ENCODE data around the gene LONP2. TPM values are rescaled to one million over a fixed set of nuclear protein-coding genes. Genes with fewer than 3 reads are reported as not detected.

Gene LONP2
- total RNA-seq, 5 donors from 2014 or later (not counting 1 experiment from before 2014, with no cell fraction given), result 69.9 to 92.9 (median 84.7) TPM

GRCh38 chr16:48218473-48218872 lies 25.6 kb upstream of the LONP2 start:
- DNase-seq (no peak), ATAC-seq (replicated peaks in 1 of 4) (no peak)
- H3K27me3 ChIP-seq (replicated peaks in 1 of 2; ENCODE audit: control insufficient read depth in 2 of 2, extremely low read depth in 1 of 2, insufficient read depth in 2 of 2, low read length in 1 of 2), result no peaks in the 10 kb centered on the region
- WGBS (ENCODE audit: insufficient coverage), result no CpG with 5 or more reads among the region's 3 CpGs
- H3K27ac ChIP-seq (ENCODE audit: low read length), result no peak overlapping the region
- Mint-ChIP-seq H3K4me1 (no peaks in the 10 kb centered on the region), H3K27ac (no peak overlapping the region), H3K4me3 (no peak overlapping the region), H3K27me3 (no peaks in the 10 kb centered on the region), H3K36me3 (no peaks in the 10 kb centered on the region), H3K9me3 (peaks cover 0 to 3% (median 0%) of the 10 kb centered on the region in 3 donors)
- ChIA-PET POLR2A (no interaction called here), CTCF (no interaction called here)
- no peaks in the 10 kb centered on the region for H3K36me3 ChIP-seq (ENCODE audit: control insufficient read depth in 2 of 2, extremely low read depth in 1 of 2, insufficient read depth in 1 of 2, low read length in 1 of 2)
- H3K4me3 ChIP-seq (ENCODE audit: control insufficient read depth in 1 of 2, extremely low read depth in 1 of 2, low read length in 1 of 2), result no peak overlapping the region
- no peaks in the 10 kb centered on the region for H3K9me3 ChIP-seq
- H3K4me1 ChIP-seq (ENCODE audit: control insufficient read depth in 1 of 2, extremely low read depth in 1 of 2, insufficient read depth in 2 of 2, low read length in 2 of 2), result no peaks in the 10 kb centered on the region

GRCh38 chr16:48220891-48221290 lies 23.2 kb upstream of the LONP2 start:
- 94% methylated on average over 3 of the region's 3 CpGs for WGBS (ENCODE audit: insufficient coverage)
- DNase-seq (no peak), ATAC-seq (replicated peaks in 1 of 4) (no peak)
- H3K36me3 Mint-ChIP-seq, result no peaks in the 10 kb centered on the region
- Histone ChIP-seq H3K9me3 (no peaks in the 10 kb centered on the region), H3K27me3 (replicated peaks in 1 of 2; ENCODE audit: control insufficient read depth in 2 of 2, extremely low read depth in 1 of 2, insufficient read depth in 2 of 2, low read length in 1 of 2) (no peaks in the 10 kb centered on the region), H3K4me3 (ENCODE audit: control insufficient read depth in 1 of 2, extremely low read depth in 1 of 2, low read length in 1 of 2) (no peak overlapping the region), H3K27ac (ENCODE audit: low read length) (no peak overlapping the region), H3K4me1 (ENCODE audit: control insufficient read depth in 1 of 2, extremely low read depth in 1 of 2, insufficient read depth in 2 of 2, low read length in 2 of 2) (no peaks in the 10 kb centered on the region), H3K36me3 (ENCODE audit: control insufficient read depth in 2 of 2, extremely low read depth in 1 of 2, insufficient read depth in 1 of 2, low read length in 1 of 2) (no peaks in the 10 kb centered on the region)
- POLR2A ChIA-PET, result no interaction called here
- peaks cover 0 to 4% of the 10 kb centered on the region in 2 donors for H3K27me3 Mint-ChIP-seq
- no peaks in the 10 kb centered on the region for H3K4me1 Mint-ChIP-seq
- H3K27ac Mint-ChIP-seq, result no peak overlapping the region
- CTCF ChIA-PET, result no interaction called here
- H3K9me3 Mint-ChIP-seq, result peaks cover 0 to 3% (median 0%) of the 10 kb centered on the region in 3 donors
- no peak overlapping the region for H3K4me3 Mint-ChIP-seq

DNA sequence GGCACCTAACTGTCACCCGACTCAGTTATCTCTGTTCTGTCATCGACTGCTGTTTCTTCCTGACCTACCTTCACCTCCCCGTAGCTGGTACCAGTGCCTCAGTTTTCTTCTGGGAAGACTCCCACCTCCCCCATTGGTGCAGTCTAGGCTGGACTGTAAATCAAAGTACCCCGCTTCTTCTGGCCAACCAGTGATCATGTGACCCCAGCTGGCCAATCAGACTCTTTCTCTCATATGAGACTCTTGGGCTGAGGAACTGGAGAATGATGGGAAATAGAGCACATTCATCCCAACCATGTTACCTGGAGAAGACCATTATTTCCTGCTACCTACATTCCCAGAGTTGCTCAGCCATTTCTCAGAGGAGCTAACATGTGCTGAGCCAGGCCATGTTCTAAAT lies 20.6 kb upstream of the LONP2 start:
- H3K27me3 Mint-ChIP-seq, result peaks cover 3 to 4% of the 10 kb centered on the region in 2 donors
- no peak overlapping the region for H3K27ac ChIP-seq (ENCODE audit: low read length)
- no peak for ATAC-seq (replicated peaks in 1 of 4)
- DNase-seq, result no peak
- H3K36me3 Mint-ChIP-seq, result no peaks in the 10 kb centered on the region
- H3K4me3 ChIP-seq (ENCODE audit: control insufficient read depth in 1 of 2, extremely low read depth in 1 of 2, low read length in 1 of 2), result no peak overlapping the region
- H3K9me3 ChIP-seq, result no peaks in the 10 kb centered on the region
- 100% methylated on average over 1 of the region's 4 CpGs for WGBS (ENCODE audit: insufficient coverage)
- H3K4me1 ChIP-seq (ENCODE audit: control insufficient read depth in 1 of 2, extremely low read depth in 1 of 2, insufficient read depth in 2 of 2, low read length in 2 of 2), result no peaks in the 10 kb centered on the region
- CTCF ChIA-PET, result no interaction called here
- no peak overlapping the region for H3K27ac Mint-ChIP-seq
- H3K9me3 Mint-ChIP-seq, result peaks cover 0 to 3% (median 0%) of the 10 kb centered on the region in 3 donors
- H3K27me3 ChIP-seq (replicated peaks in 1 of 2; ENCODE audit: control insufficient read depth in 2 of 2, extremely low read depth in 1 of 2, insufficient read depth in 2 of 2, low read length in 1 of 2), result peaks cover 0 to 4% of the 10 kb centered on the region in 2 experiments
- POLR2A ChIA-PET, result no interaction called here
- H3K4me1 Mint-ChIP-seq, result no peaks in the 10 kb centered on the region
- no peak overlapping the region for H3K4me3 Mint-ChIP-seq
- H3K36me3 ChIP-seq (ENCODE audit: control insufficient read depth in 2 of 2, extremely low read depth in 1 of 2, insufficient read depth in 1 of 2, low read length in 1 of 2), result no peaks in the 10 kb centered on the region

DNA sequence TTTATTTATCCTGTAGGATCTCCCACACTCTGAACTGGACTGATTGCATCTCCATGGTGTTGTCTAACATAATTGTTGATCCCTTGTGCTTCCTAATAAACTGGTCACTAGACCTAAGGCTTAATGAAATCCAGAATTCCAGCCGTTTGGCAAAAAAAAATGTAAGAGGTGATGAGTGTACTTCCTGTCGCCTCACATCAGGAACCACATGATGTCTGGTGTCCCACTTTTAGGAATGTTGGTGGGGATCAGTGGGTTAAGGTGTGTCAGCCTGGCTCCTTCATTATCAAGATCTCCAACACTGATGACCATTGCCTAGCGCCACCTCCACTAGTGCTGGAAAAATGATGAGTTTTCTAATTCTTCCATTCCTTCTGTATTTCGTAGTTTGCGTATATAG lies 18.6 kb upstream of the LONP2 start:
- no peaks in the 10 kb centered on the region for H3K4me1 Mint-ChIP-seq
- no peaks in the 10 kb centered on the region for H3K36me3 Mint-ChIP-seq
- no peak overlapping the region for H3K27ac Mint-ChIP-seq
- Histone ChIP-seq H3K36me3 (ENCODE audit: control insufficient read depth in 2 of 2, extremely low read depth in 1 of 2, insufficient read depth in 1 of 2, low read length in 1 of 2) (no peaks in the 10 kb centered on the region), H3K27me3 (replicated peaks in 1 of 2; ENCODE audit: control insufficient read depth in 2 of 2, extremely low read depth in 1 of 2, insufficient read depth in 2 of 2, low read length in 1 of 2) (peaks cover 0 to 4% of the 10 kb centered on the region in 2 experiments), H3K4me3 (ENCODE audit: control insufficient read depth in 1 of 2, extremely low read depth in 1 of 2, low read length in 1 of 2) (no peak overlapping the region), H3K9me3 (no peaks in the 10 kb centered on the region), H3K4me1 (ENCODE audit: control insufficient read depth in 1 of 2, extremely low read depth in 1 of 2, insufficient read depth in 2 of 2, low read length in 2 of 2) (no peaks in the 10 kb centered on the region), H3K27ac (ENCODE audit: low read length) (no peak overlapping the region)
- ATAC-seq (replicated peaks in 1 of 4), result no peak
- POLR2A ChIA-PET, result no interaction called here
- WGBS (ENCODE audit: insufficient coverage), result no CpG with 5 or more reads among the region's 5 CpGs
- CTCF ChIA-PET, result no interaction called here
- no peaks in the 10 kb centered on the region for H3K9me3 Mint-ChIP-seq
- H3K27me3 Mint-ChIP-seq, result peaks cover 10 to 11% of the 10 kb centered on the region in 2 donors
- H3K4me3 Mint-ChIP-seq, result no peak overlapping the region
- no peak for DNase-seq

GRCh38 chr16:48231727-48232492 lies 12.2 kb upstream of the LONP2 start:
- H3K36me3 Mint-ChIP-seq, result no peaks in the 10 kb centered on the region
- 14% methylated on average over 5 of the region's 11 CpGs for WGBS (ENCODE audit: insufficient coverage)
- peaks cover 7 to 8% of the 10 kb centered on the region in 2 donors for H3K27me3 Mint-ChIP-seq
- H3K4me3 Mint-ChIP-seq, result no peak overlapping the region
- POLR2A ChIA-PET, result no interaction called here
- ATAC-seq (replicated peaks in 1 of 4) (peak in 1 of 4 experiments; percentile 57), DNase-seq (peak in 17 of 35 experiments; percentile 3 to 39 (median 14))
- Histone ChIP-seq H3K27ac (ENCODE audit: low read length) (no peak overlapping the region), H3K9me3 (no peaks in the 10 kb centered on the region), H3K27me3 (replicated peaks in 1 of 2; ENCODE audit: control insufficient read depth in 2 of 2, extremely low read depth in 1 of 2, insufficient read depth in 2 of 2, low read length in 1 of 2) (peaks cover 0 to 5% of the 10 kb centered on the region in 2 experiments), H3K4me1 (ENCODE audit: control insufficient read depth in 1 of 2, extremely low read depth in 1 of 2, insufficient read depth in 2 of 2, low read length in 2 of 2) (no peaks in the 10 kb centered on the region), H3K36me3 (ENCODE audit: control insufficient read depth in 2 of 2, extremely low read depth in 1 of 2, insufficient read depth in 1 of 2, low read length in 1 of 2) (no peaks in the 10 kb centered on the region), H3K4me3 (ENCODE audit: control insufficient read depth in 1 of 2, extremely low read depth in 1 of 2, low read length in 1 of 2) (no peak overlapping the region)
- H3K9me3 Mint-ChIP-seq, result no peaks in the 10 kb centered on the region
- CTCF ChIA-PET, result interaction anchor here (0.6 to 1.4 kb wide), 5 partner anchors 134 to 754 kb away, joined by 3 to 12 read pairs (median 5); no protein-coding TSS in a partner anchor
- no peaks in the 10 kb centered on the region for H3K4me1 Mint-ChIP-seq
- H3K27ac Mint-ChIP-seq, result no peak overlapping the region

DNA sequence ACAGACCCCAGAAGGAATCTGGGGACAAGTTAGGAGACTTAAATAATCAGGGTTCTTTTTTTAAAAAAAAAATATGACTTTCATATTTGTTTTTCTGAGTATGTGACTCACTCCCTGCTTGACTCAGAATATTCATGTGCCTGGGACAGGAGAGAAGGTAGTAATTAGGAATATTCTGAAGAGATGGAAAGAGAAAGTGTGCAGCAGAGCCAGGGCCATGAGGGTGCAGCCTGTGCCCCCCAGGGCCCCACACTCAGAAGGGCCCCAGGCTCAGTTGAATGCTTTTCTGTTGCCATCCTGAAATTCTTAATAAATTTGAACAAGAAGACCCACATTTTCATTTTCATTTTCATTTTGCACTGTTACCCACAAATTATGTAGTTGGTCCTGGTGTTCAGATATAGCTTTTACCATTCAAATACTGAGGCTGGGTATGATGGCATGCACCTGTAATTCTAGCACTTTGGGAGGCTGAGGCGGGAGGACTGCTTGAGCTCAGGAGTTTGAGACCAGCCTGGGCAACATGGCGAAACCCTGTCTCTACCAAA lies 11.5 kb upstream of the LONP2 start:
- Histone ChIP-seq H3K4me3 (ENCODE audit: control insufficient read depth in 1 of 2, extremely low read depth in 1 of 2, low read length in 1 of 2) (no peak overlapping the region), H3K9me3 (no peaks in the 10 kb centered on the region), H3K27me3 (replicated peaks in 1 of 2; ENCODE audit: control insufficient read depth in 2 of 2, extremely low read depth in 1 of 2, insufficient read depth in 2 of 2, low read length in 1 of 2) (peaks cover 0 to 3% of the 10 kb centered on the region in 2 experiments), H3K27ac (ENCODE audit: low read length) (no peak overlapping the region), H3K4me1 (ENCODE audit: control insufficient read depth in 1 of 2, extremely low read depth in 1 of 2, insufficient read depth in 2 of 2, low read length in 2 of 2) (no peaks in the 10 kb centered on the region), H3K36me3 (ENCODE audit: control insufficient read depth in 2 of 2, extremely low read depth in 1 of 2, insufficient read depth in 1 of 2, low read length in 1 of 2) (no peaks in the 10 kb centered on the region)
- no CpG with 5 or more reads among the region's 2 CpGs for WGBS (ENCODE audit: insufficient coverage)
- Mint-ChIP-seq H3K9me3 (no peaks in the 10 kb centered on the region), H3K4me3 (no peak overlapping the region), H3K4me1 (no peaks in the 10 kb centered on the region), H3K27me3 (peaks cover 7 to 8% of the 10 kb centered on the region in 2 donors), H3K27ac (no peak overlapping the region), H3K36me3 (no peaks in the 10 kb centered on the region)
- DNase-seq (no peak), ATAC-seq (replicated peaks in 1 of 4) (no peak)
- CTCF ChIA-PET, result no interaction called here
- POLR2A ChIA-PET, result no interaction called here
